ENCODE measurements around the gene AKNAD1. TPM values are rescaled to one million over a fixed set of nuclear protein-coding genes. Genes with fewer than 3 reads are reported as not detected.
A peak's percentile ranks its signal among the peaks of the same experiment; 100 is the strongest.

Gene AKNAD1
- total RNA-seq, 1 experiment from 2014 or later: 0.54 TPM

- Histone ChIP-seq H3K9me3 (ENCODE audit: low read depth, low read length, poor library complexity, severe bottlenecking) (no peaks in the 10 kb centered on the region), H3K36me3 (ENCODE audit: insufficient read depth, low read length, poor library complexity, severe bottlenecking) (no peaks in the 10 kb centered on the region), H3K27me3 (replicated peaks; ENCODE audit: insufficient read depth, low read depth, low read length, poor library complexity) (no peaks in the 10 kb centered on the region), H3K4me3 (ENCODE audit: low read depth, low read length, poor library complexity, severe bottlenecking) (no peak overlapping the region), H3K4me1 (ENCODE audit: insufficient read depth, low read length, poor library complexity, severe bottlenecking) (peaks cover 3% of the 10 kb centered on the region), H3K27ac (ENCODE audit: low read depth, low read length, poor library complexity, severe bottlenecking) (no peak overlapping the region)
- TF ChIP-seq EZH2 (IDR thresholded peaks at IDR 0.05; ENCODE audit: borderline replicate concordance, low read depth, low read length, poor library complexity, severe bottlenecking): no peak
- no peak for TF ChIP-seq CTCF (conservative IDR thresholded peaks at IDR 0.05; ENCODE audit: low read depth, low read length)
- intact Hi-C loops (cut with micrococcal nuclease; ENCODE audit: unreplicated experiment): no loop called here
- ChIA-PET CTCF (no interaction called here), POLR2A (ENCODE audit: low non-redundant PET) (no interaction called here)
- DNase-seq (ENCODE audit: low spot score): no peak
- BruUV-seq (replicated peaks): no TSS peak
Observed at GRCh38 chr1:108860190-108860907, 3.5 kb upstream of the AKNAD1 start.

- Histone ChIP-seq H3K4me1 (ENCODE audit: insufficient read depth, low read length, poor library complexity, severe bottlenecking) (peaks cover 3% of the 10 kb centered on the region), H3K27ac (ENCODE audit: low read depth, low read length, poor library complexity, severe bottlenecking) (no peak overlapping the region), H3K27me3 (replicated peaks; ENCODE audit: insufficient read depth, low read depth, low read length, poor library complexity) (no peaks in the 10 kb centered on the region), H3K9me3 (ENCODE audit: low read depth, low read length, poor library complexity, severe bottlenecking) (no peaks in the 10 kb centered on the region), H3K4me3 (ENCODE audit: low read depth, low read length, poor library complexity, severe bottlenecking) (no peak overlapping the region), H3K36me3 (ENCODE audit: insufficient read depth, low read length, poor library complexity, severe bottlenecking) (no peaks in the 10 kb centered on the region)
- ChIA-PET CTCF (no interaction called here), POLR2A (ENCODE audit: low non-redundant PET) (no interaction called here)
- no TSS peak for BruUV-seq (replicated peaks)
- intact Hi-C loops (cut with micrococcal nuclease; ENCODE audit: unreplicated experiment): no loop called here
- DNase-seq (ENCODE audit: low spot score): peak; percentile 14
- TF ChIP-seq CTCF (conservative IDR thresholded peaks at IDR 0.05; ENCODE audit: low read depth, low read length) (no peak), EZH2 (IDR thresholded peaks at IDR 0.05; ENCODE audit: borderline replicate concordance, low read depth, low read length, poor library complexity, severe bottlenecking) (no peak)
Observed at GRCh38 chr1:108858230-108858950, 1.5 kb upstream of the AKNAD1 start.

- intact Hi-C loops (cut with micrococcal nuclease; ENCODE audit: unreplicated experiment): no loop called here
- Histone ChIP-seq H3K9me3 (ENCODE audit: low read depth, low read length, poor library complexity, severe bottlenecking) (no peaks in the 10 kb centered on the region), H3K27ac (ENCODE audit: low read depth, low read length, poor library complexity, severe bottlenecking) (no peak overlapping the region), H3K36me3 (ENCODE audit: insufficient read depth, low read length, poor library complexity, severe bottlenecking) (no peaks in the 10 kb centered on the region), H3K27me3 (replicated peaks; ENCODE audit: insufficient read depth, low read depth, low read length, poor library complexity) (no peaks in the 10 kb centered on the region), H3K4me3 (ENCODE audit: low read depth, low read length, poor library complexity, severe bottlenecking) (no peak overlapping the region), H3K4me1 (ENCODE audit: insufficient read depth, low read length, poor library complexity, severe bottlenecking) (peaks cover 3% of the 10 kb centered on the region)
- no peak for DNase-seq (ENCODE audit: low spot score)
- no TSS peak for BruUV-seq (replicated peaks)
- ChIA-PET CTCF (no interaction called here), POLR2A (ENCODE audit: low non-redundant PET) (no interaction called here)
- TF ChIP-seq EZH2 (IDR thresholded peaks at IDR 0.05; ENCODE audit: borderline replicate concordance, low read depth, low read length, poor library complexity, severe bottlenecking) (no peak), CTCF (conservative IDR thresholded peaks at IDR 0.05; ENCODE audit: low read depth, low read length) (no peak)
Observed at GRCh38 chr1:108854221-108855019, 2.5 kb downstream of the AKNAD1 start.
